OCI-LY1 (cell line): ENCODE measurements around the gene LDLRAD4.

ENCODE experiments used
- H2AFZ ChIP-seq: fragments of 200-600 bp; sonication (generic), shearing (Covaris generic); 2 replicates; pipeline ENCODE4 v1.6.0; 2014; ENCODE audit warnings: antibody characterized with exemption, mild to moderate bottlenecking, low read length
- H3F3A ChIP-seq: fragments of 200-600 bp; sonication (generic), shearing (Covaris generic); 2 replicates; pipeline ENCODE4 v1.6.0; 2014; ENCODE audit warnings: mild to moderate bottlenecking, antibody characterized with exemption, low read length, moderate library complexity; ENCODE audit not compliant: insufficient read depth
- H3K27ac ChIP-seq: fragments of 200-600 bp; sonication (generic); 2 replicates; pipeline ENCODE4 v1.5.1; 2014; ENCODE audit warnings: low read length, mixed run types, mild to moderate bottlenecking, low read depth; ENCODE audit not compliant: poor library complexity, severe bottlenecking
- H3K27me3 ChIP-seq: fragments of 200-600 bp; sonication (generic); 2 replicates; pipeline ENCODE4 v1.6.0; 2014; ENCODE audit warnings: antibody characterized with exemption, mild to moderate bottlenecking, low read length, moderate library complexity; ENCODE audit not compliant: insufficient read depth
- H3K36me3 ChIP-seq: fragments of 200-600 bp; sonication (generic); 2 replicates; pipeline ENCODE4 v1.6.1; 2014; ENCODE audit warnings: mild to moderate bottlenecking, antibody characterized with exemption, low read length, moderate library complexity, mixed read lengths; ENCODE audit not compliant: insufficient read depth
- H3K4me1 ChIP-seq: fragments of 200-600 bp; sonication (generic); 2 replicates; pipeline ENCODE4 v1.5.1; 2014; ENCODE audit warnings: mild to moderate bottlenecking, low read length, moderate library complexity; ENCODE audit not compliant: insufficient read depth, severe bottlenecking
- H3K4me2 ChIP-seq: fragments of 200-600 bp; sonication (generic), shearing (Covaris generic); 2 replicates; pipeline ENCODE4 v1.6.1; 2014; ENCODE audit warnings: low read length
- H3K4me3 ChIP-seq: fragments of 200-600 bp; sonication (generic); 2 replicates; pipeline ENCODE4 v1.5.1; 2014; ENCODE audit warnings: low read length, low read depth, mild to moderate bottlenecking, mixed read lengths; ENCODE audit not compliant: poor library complexity, severe bottlenecking
- H3K79me2 ChIP-seq: fragments of 200-600 bp; shearing (Covaris generic); 2 replicates; pipeline ENCODE4 v1.6.1; 2016; ENCODE audit warnings: mixed run types, low read length, mixed read lengths; ENCODE audit not compliant: insufficient read depth
- H3K9ac ChIP-seq: fragments of 200-600 bp; sonication (generic), shearing (Covaris generic); 2 replicates; pipeline ENCODE4 v1.6.1; 2014; ENCODE audit warnings: mild to moderate bottlenecking, low read length, mixed read lengths
- H3K9me2 ChIP-seq: fragments of 200-600 bp; sonication (generic), shearing (Covaris generic); 2 replicates; pipeline ENCODE4 v1.6.1; 2014; ENCODE audit warnings: low read depth, mild to moderate bottlenecking, low read length, mixed read lengths
- H3K9me3 ChIP-seq: fragments of 200-600 bp; shearing (Covaris generic); 2 replicates; pipeline ENCODE4 v1.6.1; 2014; ENCODE audit warnings: low read length, mixed read lengths
- H4K20me1 ChIP-seq: fragments of 200-600 bp; sonication (generic), shearing (Covaris generic); 2 replicates; pipeline ENCODE4 v1.6.0; 2016; ENCODE audit warnings: mild to moderate bottlenecking, low read length; ENCODE audit not compliant: insufficient read depth
- EZH2 ChIP-seq: fragments of 200-600 bp; sonication (generic), shearing (Covaris generic); IDR thresholded peaks from 2 replicates; pipeline ENCODE4 v1.8.0; 2017; ENCODE audit warnings: borderline replicate concordance, mixed run types, mild to moderate bottlenecking, antibody characterized with exemption, low read length, moderate library complexity, mixed read lengths
- TF ChIP-seq, protein P1 (sequence below): fragments of 200-600 bp; sonication (generic), shearing (Covaris generic); IDR thresholded peaks from 2 replicates; pipeline ENCODE4 v1.5.1; 2017; ENCODE audit warnings: mild to moderate bottlenecking, antibody characterized with exemption, low read length, moderate library complexity, mixed read lengths

The LDLRAD4 gene

DNA sequence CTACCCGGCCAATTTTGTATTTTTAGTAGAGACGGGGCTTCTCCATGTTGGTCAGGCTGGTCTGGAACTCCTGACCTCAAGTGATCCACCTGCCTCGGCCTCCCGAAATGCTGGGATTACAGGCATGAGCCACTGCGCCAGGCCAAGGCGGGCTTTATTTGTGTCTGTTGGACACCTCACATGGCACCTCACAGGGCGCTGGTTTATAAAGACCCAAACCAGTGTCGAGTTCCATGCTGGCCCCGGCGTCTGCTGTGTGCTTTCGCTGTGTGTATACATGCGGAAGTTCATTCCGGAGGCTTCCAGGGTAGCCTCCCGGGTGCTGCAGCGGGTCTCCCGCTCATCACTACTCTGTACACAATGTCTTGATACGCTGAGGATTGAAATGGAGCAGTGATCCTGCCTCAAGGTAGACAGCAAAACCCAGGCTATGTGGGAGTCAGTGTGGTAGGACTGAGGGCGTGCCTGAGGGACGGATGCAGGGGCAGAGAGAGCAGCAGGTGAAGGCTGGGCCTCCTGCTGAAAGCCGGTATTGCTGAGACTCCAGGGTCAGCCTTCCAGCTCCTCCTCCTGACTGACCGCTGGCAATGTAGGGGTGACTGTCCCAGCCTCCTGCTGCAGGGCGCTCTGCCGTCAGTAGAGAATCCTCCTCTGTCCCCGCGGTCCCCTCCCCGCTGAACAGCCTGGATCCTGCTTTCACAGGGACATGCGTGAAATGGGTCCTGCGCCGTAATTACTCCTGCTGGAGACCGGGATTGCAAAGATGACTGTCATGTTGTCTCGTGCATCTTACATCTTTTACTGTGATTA lies 22.7 kb downstream of the LDLRAD4 start:
- Histone ChIP-seq H3K27me3 (peaks cover 42% of the 10 kb centered on the region), H3K4me3 (no peak overlapping the region), H2AFZ (no peak overlapping the region), H4K20me1 (no peaks in the 10 kb centered on the region), H3K9me3 (no peaks in the 10 kb centered on the region), H3K27ac (no peak overlapping the region), H3K4me2 (no peak overlapping the region), H3K9ac (no peak overlapping the region), H3K4me1 (no peaks in the 10 kb centered on the region), H3K36me3 (no peaks in the 10 kb centered on the region), H3K79me2 (no peaks in the 10 kb centered on the region), H3F3A (no peaks in the 10 kb centered on the region), H3K9me2 (no peaks in the 10 kb centered on the region)
- TF ChIP-seq, protein P1, sequence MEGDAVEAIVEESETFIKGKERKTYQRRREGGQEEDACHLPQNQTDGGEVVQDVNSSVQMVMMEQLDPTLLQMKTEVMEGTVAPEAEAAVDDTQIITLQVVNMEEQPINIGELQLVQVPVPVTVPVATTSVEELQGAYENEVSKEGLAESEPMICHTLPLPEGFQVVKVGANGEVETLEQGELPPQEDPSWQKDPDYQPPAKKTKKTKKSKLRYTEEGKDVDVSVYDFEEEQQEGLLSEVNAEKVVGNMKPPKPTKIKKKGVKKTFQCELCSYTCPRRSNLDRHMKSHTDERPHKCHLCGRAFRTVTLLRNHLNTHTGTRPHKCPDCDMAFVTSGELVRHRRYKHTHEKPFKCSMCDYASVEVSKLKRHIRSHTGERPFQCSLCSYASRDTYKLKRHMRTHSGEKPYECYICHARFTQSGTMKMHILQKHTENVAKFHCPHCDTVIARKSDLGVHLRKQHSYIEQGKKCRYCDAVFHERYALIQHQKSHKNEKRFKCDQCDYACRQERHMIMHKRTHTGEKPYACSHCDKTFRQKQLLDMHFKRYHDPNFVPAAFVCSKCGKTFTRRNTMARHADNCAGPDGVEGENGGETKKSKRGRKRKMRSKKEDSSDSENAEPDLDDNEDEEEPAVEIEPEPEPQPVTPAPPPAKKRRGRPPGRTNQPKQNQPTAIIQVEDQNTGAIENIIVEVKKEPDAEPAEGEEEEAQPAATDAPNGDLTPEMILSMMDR: no peak
- no peak for TF ChIP-seq EZH2

DNA sequence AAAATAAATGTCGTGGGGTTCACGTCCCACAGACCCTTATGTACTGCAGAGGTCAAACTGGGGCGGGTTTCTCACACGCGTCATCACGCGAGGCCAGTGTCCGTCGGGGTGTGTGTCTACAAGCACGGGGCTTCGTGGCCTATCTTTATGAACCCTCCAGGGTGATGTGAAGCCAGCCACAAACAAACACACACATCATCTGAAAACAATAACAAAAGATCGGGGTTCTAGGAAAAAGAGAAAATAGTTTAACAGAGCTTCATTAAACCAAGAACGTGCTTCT lies 23.3 kb downstream of the LDLRAD4 start:
- no peaks in the 10 kb centered on the region for H3K36me3 ChIP-seq
- H3K9me3 ChIP-seq: no peaks in the 10 kb centered on the region
- H3K27me3 ChIP-seq: peaks cover 44% of the 10 kb centered on the region
- H3K4me3 ChIP-seq: no peak overlapping the region
- no peaks in the 10 kb centered on the region for H3F3A ChIP-seq
- TF ChIP-seq, protein P1: no peak
- TF ChIP-seq EZH2: no peak
- no peak overlapping the region for H2AFZ ChIP-seq
- no peak overlapping the region for H3K27ac ChIP-seq
- H3K9me2 ChIP-seq: no peaks in the 10 kb centered on the region
- H4K20me1 ChIP-seq: no peaks in the 10 kb centered on the region
- H3K4me1 ChIP-seq: no peaks in the 10 kb centered on the region
- H3K79me2 ChIP-seq: no peaks in the 10 kb centered on the region
- no peak overlapping the region for H3K4me2 ChIP-seq
- no peak overlapping the region for H3K9ac ChIP-seq

DNA sequence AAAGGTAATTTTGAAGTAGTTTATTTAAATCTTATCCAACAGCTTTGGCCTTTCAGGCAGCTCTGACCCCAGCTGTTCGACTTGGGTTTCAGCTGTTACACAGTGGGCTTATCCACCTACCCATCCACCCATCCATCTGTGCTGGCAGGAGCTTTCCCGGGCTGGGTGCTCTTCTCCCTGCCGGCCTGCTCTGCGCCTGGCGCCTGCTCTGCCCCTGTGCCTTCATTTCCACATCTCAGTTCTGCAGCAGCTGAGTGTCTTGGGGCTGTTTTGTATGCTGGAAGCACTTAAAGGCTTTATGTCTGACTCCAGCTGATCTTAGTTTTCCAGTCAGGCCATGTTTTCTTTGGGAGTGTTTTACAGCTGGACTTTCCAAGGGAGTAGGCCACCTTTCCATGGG lies 24.2 kb downstream of the LDLRAD4 start:
- TF ChIP-seq, protein P1: no peak
- TF ChIP-seq EZH2: no peak
- no peaks in the 10 kb centered on the region for H3K4me1 ChIP-seq

More for the DNA sequence above, 24.2 kb downstream of the LDLRAD4 start:
- Histone ChIP-seq H3K4me3 (no peak overlapping the region), H4K20me1 (no peaks in the 10 kb centered on the region), H3K9ac (no peak overlapping the region), H3K79me2 (no peaks in the 10 kb centered on the region), H3K36me3 (no peaks in the 10 kb centered on the region), H3K9me2 (no peaks in the 10 kb centered on the region), H3K27me3 (peaks cover 35% of the 10 kb centered on the region), H3K27ac (no peak overlapping the region), H3K9me3 (no peaks in the 10 kb centered on the region), H3K4me2 (no peak overlapping the region), H3F3A (no peaks in the 10 kb centered on the region), H2AFZ (no peak overlapping the region)
